Measurements from ENCODE around the gene MRPS22. TPM values are rescaled to one million over a fixed set of nuclear protein-coding genes. Genes with fewer than 3 reads are reported as not detected.

MRPS22 gene
- total RNA-seq (2014; rRNA removed; shearing (Covaris generic)): 163 and 204 TPM in 2 replicates

DNA sequence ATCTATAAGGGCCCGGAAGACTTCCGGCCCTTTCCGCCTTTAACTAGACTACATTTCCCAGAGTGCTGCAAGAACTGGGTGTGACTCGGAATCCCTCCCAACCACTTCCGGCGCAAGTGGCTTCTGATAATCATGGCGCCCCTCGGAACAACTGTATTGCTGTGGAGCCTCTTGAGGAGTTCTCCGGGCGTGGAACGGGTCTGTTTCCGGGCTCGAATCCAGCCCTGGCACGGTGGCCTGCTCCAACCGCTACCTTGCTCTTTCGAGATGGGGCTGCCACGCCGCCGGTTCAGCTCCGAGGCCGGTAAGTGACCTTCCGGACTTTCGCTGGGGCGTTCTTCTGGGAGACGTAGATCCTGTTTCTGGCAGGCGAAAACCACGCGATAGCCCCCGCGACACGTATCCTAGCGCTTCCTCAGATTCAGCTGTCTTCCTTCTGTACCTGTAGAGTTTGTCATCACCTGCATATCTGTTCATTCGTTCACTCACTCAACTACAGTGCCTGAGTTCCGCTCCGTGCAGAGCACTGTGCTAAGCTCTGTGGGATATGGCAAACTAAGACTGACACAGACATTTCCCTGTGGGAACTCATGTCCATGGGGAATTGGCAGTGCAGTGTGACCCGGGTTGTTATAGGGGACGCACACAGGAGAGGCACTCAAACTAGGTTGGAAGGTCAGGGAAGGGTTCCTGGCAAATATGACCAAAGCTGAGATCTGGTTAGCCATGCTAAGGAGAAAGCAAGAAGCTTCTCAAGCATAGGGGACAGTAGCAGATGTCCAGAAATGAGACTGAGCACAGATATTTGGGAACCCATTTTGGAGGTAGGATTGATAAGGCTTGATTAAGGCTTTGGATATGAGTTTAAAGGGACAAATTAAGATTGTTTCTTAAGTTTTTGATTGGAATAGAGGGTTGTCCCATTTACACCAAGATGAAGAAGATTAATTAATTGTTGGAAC is at the start of gene MRPS22:
TSS of gene MRPS22 (plus strand) at position 126 of the 962 bp plus-strand sequence. CDS start at position 133, 7 bp downstream.
- DNase-seq (ENCODE audit: low read depth): peak; percentile 90

DNA sequence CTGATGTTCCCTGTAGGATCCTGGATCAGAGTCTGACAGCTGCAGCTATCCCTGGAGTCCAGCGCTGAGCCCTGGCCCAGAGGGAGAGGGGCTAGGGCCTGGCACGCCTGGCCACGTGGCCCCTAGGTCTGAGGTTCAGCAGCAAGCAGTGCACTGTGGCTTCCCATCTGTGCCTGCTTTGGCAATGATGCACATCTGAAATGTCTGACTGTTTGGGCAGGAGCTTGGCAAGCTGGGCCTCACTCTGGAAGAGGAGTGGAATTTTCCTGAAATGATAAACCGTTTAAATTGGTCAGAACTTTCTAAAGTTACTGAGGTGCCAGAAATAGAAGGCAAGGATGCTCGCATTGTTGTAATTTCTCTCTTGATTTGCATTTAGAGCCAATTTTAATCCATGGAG is 48.8 kb upstream of the MRPS22 start:
- DNase-seq (ENCODE audit: low read depth): no peak

DNA sequence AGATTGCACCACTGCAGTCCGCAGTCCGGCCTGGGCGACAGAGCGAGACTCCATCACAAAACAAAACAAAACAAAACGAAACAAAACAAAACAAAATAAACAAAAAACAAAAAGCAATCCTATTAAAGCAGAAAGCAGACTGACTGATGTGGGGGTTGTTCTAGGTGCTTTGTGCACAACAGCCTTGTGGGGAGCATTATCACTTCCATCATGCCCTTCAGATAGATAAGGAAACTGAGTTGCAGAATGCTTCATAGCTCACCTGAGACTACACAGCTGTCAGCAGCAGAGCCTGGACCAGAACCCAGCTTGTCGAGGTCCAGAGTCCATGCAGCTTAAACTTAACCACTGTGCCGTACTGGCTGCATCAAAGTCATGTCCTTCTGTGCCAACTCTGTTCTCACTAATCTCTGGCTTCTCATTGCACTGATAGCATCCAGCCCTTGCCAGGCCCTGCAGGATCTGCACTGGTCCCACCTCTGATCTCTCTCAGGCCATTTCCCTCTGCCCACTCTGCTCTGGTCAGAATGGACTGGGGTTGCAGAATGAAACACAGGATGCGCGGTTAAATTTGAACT is 47.6 kb upstream of the MRPS22 start:
- no peak for DNase-seq (ENCODE audit: low read depth)

DNA sequence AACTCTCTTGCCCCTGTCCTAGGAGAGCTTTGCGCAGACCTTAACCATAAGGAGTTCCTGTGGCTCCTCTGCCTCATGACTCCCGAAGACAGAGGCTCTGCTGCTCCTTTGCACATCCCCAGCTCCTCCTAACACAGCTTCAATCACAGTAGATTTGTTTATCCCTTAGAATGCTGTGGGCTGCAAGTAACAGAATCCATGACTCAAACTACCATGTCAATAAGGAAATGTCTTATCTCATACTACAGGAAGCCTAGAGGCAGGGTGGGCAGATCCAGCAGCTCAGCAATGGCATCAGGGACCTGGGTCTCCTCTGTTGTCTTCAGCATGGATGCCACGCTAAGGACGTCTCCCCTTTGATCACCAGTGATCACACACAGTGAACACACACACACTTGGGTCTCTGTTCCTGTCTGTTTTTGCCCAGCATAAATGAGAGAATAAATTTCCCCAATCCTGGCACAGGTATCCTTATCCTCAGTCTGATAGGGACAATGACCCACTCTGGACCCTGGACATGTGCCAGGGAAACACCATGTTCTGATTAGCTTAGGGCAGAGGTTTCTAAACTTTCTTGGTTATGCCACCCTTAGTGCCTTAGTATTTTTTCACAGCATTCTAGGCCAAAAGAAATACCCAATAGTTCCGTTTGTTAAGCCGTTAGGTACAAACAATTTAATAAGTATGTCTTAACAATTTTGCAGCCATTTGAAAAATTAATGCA is 46.1 kb upstream of the MRPS22 start:
- no peak for DNase-seq (ENCODE audit: low read depth)

DNA sequence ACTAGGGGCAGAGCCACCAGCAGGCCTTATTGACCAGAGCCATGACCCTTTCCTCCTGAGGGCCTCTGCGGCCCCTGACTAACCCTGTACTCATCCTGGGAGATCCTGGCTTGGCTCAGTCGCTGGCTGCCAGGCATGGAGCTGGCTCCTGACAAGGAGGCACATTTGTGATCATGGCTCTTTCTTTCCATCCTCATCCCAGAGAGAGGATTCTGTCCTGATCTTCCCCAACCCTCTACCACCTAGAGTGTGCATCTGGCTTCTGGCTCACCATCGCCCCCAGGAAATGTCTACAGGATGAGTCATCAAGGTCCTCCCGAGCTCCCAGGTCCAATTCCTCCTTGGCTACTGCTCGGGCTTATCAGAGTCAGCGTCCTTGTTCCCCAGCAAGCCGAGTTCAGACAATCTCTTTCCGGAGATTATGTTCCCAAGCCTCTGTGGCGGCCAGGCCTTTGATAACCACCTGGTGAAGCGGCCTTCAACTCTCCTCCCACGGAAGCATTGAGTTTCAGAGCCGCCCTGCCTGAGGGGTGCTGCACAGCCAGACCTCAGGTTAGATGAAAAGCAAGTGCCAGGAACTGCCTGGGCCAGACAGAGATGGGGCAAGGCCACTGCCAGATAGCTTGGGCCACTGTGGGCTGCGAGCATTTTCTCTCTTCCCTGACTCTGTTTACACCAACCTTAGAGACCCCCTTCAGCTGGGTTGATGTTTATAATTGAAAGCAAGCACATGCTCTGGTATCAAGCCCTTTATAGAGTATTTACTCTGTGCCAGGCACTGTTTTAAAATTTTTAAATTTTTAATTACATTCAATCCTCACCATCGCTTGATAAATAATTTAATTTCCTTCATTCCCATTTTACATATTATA is 44.3 kb upstream of the MRPS22 start:
- peak; percentile 81 for DNase-seq (ENCODE audit: low read depth)

DNA sequence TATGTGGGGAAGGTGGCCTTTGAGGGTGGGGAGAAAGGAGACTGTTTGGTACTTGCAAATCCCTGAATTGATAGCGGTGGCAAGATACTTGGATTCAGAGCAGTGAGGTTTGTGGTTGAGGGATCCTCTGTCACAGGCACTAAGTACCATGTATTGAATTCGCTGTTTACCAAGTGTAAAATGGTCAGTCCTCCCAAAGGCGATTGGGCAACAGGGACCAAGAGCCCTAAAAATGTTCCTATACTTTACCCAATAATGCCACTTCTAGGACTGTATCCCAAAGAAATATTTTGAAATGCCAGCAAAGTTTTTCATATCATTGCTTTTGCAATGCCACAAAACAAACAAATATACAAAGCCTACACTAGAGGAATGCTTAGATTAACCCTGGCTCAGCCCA is 43.4 kb upstream of the MRPS22 start:
- DNase-seq (ENCODE audit: low read depth): no peak

DNA sequence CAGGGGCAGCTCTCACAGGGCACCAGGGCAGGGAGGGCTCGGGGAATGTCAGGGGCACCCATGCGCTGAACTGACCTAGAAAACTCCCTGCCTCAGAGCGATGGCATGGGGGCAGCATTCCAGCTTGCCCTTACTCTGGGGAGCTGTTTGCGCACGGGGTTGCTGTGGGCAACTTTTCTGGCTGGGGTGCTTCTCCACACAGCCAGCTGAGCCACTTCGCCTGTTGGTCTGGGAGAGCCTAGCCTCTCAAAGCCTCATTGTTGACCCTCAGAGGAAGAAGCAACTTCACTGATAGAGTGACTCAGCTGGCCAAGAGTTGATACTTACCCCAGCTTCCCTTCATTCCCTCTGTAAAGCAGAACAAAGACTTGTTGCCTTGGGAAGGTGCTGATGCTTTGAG is 42.6 kb upstream of the MRPS22 start:
- DNase-seq (ENCODE audit: low read depth): no peak

DNA sequence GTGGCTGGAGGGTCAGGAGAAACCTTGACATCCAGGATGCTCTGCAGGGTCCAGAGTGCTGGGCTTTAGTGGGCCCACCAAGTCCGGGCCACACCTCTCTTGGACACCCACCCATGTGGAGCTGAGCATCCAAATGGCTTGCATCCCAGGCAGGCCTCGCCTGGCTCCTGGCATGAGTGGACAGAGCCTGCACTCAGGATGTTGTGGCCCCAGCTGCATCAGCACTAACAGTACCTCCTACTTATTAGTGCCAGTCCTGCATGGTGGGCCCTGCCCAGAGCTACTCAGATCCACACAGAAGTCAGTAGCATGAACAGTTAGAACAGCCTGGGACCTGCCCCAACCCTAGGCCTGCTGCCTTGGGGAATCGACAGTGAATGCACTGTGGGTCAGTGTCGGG is 42.2 kb upstream of the MRPS22 start:
- no peak for DNase-seq (ENCODE audit: low read depth)

DNA sequence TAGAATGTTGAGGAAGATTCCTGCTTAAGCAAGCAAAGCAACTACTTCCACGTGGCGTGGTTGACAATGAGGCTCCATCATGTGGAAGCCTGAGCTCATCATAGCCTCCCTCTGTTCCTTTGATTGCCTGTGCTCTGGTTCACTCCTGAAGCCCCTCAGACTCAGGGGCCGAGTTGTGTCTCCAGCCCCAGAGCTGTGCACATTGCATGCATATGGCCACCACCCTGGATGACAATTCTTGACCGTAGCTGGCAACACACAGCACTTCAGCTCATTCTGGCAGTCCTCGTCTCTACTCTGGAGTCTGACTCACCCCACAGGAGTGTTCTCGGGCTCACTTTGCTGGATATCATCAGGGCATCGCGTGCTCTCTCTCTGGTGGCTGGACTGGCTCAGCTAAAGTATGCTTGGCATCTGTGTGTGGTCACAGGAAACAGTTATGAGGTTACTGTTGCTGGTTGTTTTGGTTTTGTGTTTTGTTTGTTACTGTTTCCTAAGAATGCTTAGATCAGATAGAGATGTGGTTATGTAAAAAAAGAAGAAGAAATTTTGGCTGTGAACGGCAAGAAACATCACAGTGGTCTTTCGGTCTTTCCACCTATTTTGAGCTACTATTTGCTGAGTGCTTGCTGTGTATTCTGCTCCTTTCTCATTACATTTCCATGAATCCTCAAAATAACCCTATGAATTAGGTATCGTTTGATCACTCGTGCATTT is 41.6 kb upstream of the MRPS22 start:
- peak; percentile 98 for DNase-seq (ENCODE audit: low read depth)

DNA sequence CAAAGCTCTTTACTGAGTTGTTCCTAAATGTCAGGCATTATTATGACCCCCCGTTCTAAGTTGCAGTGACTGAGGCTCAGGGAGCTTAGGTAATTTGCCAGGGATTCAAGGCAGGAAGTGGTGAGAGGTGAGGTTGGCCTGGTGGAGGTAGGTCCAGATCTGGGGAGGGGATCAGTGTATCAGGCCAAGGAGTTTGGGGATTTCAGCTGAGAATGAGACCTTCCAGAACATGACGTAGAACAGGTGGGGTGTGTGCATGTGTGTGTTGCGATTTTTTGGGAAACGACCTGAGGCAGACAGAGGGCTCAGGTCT is 41.1 kb upstream of the MRPS22 start:
- DNase-seq (ENCODE audit: low read depth): peak; percentile 35

DNA sequence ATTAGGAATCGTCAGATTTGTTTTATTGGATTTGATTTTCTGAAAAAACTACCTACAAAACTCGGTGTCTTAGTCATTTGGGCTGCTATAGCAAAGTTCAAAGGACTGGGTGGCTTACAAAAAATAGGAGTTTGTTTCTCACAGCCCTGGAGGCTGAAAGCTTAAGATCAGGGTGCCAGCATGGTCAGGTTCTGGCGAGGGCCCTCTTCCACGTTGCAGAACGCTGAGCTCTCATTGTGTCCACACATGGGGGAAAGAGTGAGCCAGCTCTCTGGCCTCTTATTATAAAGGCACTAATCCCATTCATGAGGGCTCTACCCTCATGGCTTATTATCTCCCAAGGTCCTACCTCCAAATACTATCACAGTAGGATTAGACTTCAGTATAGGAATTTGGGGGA is 40.6 kb upstream of the MRPS22 start:
- DNase-seq (ENCODE audit: low read depth): no peak

DNA sequence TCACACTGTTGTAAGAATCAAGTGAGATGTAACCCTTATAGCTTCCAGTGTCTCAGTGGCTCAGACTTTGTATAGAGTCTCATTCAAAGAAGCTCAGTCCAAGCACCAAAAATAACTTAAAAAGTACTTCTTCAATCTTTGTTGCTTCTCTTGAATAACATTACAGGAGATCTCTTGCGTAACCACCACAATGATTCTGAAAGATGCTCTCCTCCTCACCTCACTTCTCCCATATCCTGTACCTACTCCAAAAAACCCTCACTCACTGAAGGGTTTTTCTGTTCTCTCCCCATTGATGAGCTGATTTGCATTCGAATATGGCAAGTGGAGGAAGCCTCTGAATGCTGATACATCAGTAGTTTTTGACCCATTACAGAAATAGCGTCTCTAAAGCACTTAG is 39.4 kb upstream of the MRPS22 start:
- no peak for DNase-seq (ENCODE audit: low read depth)

DNA sequence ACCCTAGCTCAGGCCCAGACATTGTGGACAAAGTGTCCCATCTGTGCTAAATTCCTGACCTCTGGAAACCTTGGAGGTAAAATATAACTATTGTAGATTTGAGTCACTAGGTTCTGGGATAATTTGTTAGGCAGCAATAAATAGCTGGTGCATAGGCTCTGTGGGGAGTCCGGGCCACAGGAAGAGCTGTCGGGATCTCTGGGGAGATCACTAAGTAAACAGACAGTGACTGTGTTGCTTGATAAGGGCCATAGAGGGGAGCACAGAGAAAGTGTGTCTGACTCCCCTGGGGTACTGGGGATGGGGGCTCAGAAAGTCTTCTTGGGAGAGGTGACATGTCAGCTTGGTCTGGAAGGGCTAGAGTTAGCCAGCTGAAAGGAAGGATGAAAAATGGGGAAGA is 37.7 kb upstream of the MRPS22 start:
- DNase-seq (ENCODE audit: low read depth): no peak

DNA sequence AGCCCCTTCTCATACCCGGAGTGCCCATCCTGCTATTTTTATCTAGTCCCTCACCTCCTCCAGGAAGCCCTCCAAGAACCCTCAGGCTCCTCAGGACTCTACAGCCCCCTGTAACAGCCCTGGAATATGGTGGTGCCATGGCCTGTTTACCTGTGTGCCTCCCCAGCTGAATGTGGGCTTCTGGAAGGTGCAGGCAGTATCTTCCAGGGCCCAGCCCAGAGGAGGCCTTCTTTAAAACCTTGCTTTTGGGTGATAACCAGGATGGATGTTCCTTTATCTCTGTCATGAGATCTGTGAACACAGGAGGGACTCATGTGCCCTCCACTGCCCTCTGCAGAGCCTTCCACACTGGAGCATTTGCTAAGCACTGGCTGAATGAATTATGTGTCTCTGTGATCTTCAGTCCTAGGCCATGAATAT is 36.7 kb upstream of the MRPS22 start:
- DNase-seq (ENCODE audit: low read depth): no peak

DNA sequence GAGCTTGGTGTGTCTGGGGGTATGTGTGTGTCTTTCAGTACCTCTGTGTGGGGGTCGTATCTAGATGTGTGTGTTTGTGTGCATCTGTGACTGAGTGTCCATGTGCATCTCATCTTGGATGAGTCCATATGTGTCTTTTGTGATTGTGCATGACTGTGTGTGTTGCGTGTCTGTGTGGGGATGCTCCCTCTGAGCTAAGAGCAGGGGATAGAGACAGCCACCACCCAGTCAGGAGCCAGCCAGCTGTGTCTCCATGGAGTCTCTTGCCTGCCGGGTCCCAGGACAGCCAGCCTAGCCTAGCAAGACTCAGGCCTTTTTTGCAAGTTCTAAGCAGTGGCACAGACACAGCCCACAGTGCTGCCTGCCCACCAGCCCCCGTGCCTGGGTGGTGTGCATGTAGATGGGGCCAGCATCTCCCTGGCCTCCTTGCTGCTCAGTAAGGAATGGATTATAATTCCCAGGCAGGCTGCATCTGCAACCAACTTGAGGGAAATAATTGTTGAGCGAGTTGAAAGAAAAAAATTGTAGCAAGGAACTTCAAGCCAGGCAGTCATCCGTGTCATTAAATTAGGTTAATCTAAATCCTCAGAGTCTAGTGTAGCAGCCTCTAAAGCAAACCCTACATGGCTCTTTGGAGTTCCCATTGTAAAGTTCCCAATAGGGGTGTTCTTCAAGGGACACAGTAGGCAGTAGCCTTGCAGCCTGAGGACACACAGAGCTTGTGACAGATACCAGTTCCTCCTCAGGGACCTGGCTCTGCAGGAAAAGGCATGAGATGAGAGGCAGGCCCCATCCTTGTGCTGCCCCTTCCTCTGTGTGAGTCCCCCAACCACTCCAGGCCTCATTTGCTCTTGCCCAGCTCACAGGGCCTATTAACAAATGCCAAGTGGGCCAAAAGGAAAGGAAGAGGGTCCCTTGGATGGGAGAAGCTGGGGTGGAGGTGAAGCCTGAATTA is 35.9 kb upstream of the MRPS22 start:
- DNase-seq (ENCODE audit: low read depth): no peak

DNA sequence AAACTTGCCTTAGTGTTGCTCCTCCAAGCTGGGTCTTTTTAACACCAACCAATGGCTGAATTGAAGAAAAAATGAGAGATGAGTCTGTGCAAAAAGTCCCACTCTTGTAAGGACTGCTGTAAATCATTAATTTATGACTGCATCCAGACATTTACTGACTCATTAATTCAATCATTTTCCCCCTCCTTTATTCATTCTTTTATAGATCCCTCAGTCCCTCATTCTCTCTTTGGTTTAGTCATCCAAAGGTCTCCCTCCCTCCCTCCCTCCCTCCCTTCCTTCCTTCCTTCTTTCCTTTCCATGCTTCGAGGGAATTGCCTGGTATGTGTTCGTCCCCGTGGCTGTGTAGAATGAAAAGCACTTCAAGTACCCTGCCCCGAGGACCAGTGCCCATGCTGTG is 35.3 kb upstream of the MRPS22 start:
- no peak for DNase-seq (ENCODE audit: low read depth)

DNA sequence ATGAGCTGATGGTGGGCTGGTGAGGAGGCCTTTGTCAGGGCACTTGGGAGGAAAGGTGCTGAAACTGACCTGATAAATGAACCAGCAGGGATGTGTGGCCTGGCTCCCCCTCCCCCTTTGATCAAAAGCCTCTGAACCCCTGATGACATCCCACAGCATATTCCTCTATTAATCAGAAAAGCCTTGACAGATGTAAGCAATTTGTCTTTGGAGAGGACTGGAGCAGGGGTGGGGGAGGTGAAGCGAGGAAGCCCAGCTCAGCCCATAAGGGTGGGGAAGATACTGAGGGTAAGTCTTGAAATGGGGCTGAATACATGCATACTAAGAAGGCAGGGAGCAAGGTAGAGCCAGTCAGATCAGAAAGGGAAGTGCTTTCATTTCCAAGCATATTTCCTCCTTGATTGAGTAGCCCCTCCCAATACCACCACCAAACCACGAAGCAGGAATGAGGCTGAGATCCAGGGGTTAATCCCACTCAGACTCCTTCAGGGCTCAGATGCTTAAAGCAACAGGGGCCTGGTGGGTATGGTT is 34.7 kb upstream of the MRPS22 start:
- DNase-seq (ENCODE audit: low read depth): no peak

DNA sequence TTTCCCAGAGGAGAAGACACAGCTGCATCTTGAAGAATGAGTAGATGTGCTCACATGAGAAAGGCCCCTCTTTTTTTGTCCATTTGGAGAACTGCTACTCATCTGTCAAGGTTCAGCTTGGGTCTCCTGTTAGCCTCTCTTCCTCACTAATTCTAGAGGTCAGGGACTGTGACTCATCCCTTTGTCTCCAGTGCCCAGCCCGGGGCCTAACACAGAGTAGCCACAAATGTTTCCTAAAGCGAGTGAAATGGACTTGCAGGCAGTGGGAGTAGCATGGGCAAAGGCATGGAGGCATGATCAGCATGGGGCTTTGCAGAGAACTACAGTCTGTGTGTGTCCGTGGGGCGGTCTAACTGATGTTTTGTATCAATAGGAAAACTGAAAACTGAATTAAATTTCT is 33.9 kb upstream of the MRPS22 start:
- peak; percentile 64 for DNase-seq (ENCODE audit: low read depth)

DNA sequence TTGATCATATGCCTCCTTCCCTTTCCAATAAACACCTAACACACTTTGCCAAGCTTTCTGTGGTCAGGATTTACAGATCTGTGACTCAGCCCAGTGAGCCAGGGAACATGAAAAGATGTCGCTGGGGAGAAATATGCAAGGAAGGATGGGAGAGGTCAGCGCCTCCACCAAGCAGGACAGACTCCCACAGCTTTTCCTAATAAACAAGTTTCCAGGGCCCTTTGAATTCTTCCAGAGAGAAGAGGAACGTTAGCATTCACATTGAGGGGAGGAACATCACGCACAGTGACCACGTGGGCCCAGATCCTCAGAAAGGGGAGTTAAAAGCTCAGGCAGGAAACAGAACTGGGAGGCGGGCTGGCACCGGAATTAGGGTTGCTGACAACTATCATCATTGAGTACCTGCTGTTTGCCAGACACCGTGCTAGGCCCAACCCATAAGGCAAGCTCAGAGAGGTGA is 33.3 kb upstream of the MRPS22 start:
- DNase-seq (ENCODE audit: low read depth): peak; percentile 84

DNA sequence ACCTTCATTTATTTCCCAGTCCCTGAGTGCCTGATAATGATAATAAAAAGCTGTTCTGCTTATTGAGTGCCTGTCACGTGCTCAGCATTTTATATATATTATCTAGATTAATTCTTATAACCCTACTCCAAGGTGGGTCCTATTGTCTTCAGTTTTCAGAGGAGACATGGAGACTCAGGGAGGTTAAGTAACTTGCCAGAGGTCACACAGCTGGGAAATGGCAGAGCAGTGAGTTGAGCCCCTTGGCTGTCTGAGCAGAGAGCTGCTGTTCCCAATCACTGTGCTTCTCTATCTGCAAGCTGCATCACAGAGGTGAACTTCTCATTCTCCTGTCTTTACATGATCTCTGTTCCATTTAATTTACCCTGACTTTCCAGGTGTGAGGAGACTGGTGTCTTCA is 32.3 kb upstream of the MRPS22 start:
- DNase-seq (ENCODE audit: low read depth): no peak
